Hepatocyte (in vitro differentiated cells): ENCODE results near the gene ARFGAP1. TPM values are rescaled to one million over a fixed set of nuclear protein-coding genes. Genes with fewer than 3 reads are reported as not detected.

ENCODE experiments used
- DNase-seq: peaks from one replicate; pipeline ENCODE4 v3.0.0-alpha.2; 2016; ENCODE audit warnings: low spot score
- H2AFZ ChIP-seq: fragments of 200-600 bp; sonication (generic); 2 replicates; pipeline ENCODE4 v1.6.0; 2016; ENCODE audit warnings: antibody characterized with exemption, mild to moderate bottlenecking
- H3K27ac ChIP-seq: fragments of 200-600 bp; sonication (generic); 2 replicates; pipeline ENCODE4 v1.5.1; 2016; ENCODE audit warnings: mild to moderate bottlenecking
- H3K27me3 ChIP-seq: fragments of 200-600 bp; sonication (generic); 2 replicates; pipeline ENCODE4 v1.6.1; 2016
- H3K36me3 ChIP-seq: fragments of 200-600 bp; sonication (generic); replicated peaks from 2 replicates; pipeline ENCODE4 v1.5.1; 2016; ENCODE audit warnings: low read depth; ENCODE audit not compliant: insufficient read depth
- H3K4me1 ChIP-seq: fragments of 200-600 bp; sonication (generic); 2 replicates; pipeline ENCODE4 v1.5.1; 2016; ENCODE audit warnings: mild to moderate bottlenecking, moderate library complexity; ENCODE audit not compliant: insufficient read depth
- H3K4me2 ChIP-seq: fragments of 200-600 bp; sonication (generic); 2 replicates; pipeline ENCODE4 v1.6.0; 2016
- H3K4me3 ChIP-seq: fragments of 200-600 bp; sonication (generic); 2 replicates; pipeline ENCODE4 v1.5.1; 2016; ENCODE audit warnings: mild to moderate bottlenecking
- H3K79me2 ChIP-seq: fragments of 200-600 bp; sonication (generic); 2 replicates; pipeline ENCODE4 v1.6.0; 2017; ENCODE audit warnings: mild to moderate bottlenecking
- H3K9me2 ChIP-seq: fragments of 200-600 bp; sonication (generic); replicated peaks from 2 replicates; pipeline ENCODE4 v1.6.0; 2017; ENCODE audit warnings: mild to moderate bottlenecking; ENCODE audit not compliant: insufficient read depth
- H3K9me3 ChIP-seq: fragments of 200-600 bp; sonication (generic); 2 replicates; pipeline ENCODE4 v1.5.1; 2016; ENCODE audit warnings: low read depth, mild to moderate bottlenecking
- H4K20me1 ChIP-seq: fragments of 200-600 bp; sonication (generic); 2 replicates; pipeline ENCODE4 v1.6.0; 2016; ENCODE audit warnings: mild to moderate bottlenecking; ENCODE audit not compliant: insufficient read depth, poor library complexity, severe bottlenecking
- EZH2 ChIP-seq: fragments of 200-600 bp; sonication (generic); IDR thresholded peaks from 2 replicates; pipeline ENCODE4 v1.6.1; 2016; ENCODE audit warnings: antibody characterized with exemption, mild to moderate bottlenecking, borderline replicate concordance
- EZH2phosphoT487 ChIP-seq: fragments of 200-600 bp; sonication (generic); IDR thresholded peaks from one replicate; pipeline ENCODE4 v1.6.1; 2018; ENCODE audit warnings: antibody characterized with exemption, mild to moderate bottlenecking, low read depth, moderate library complexity; ENCODE audit not compliant: unreplicated experiment, severe bottlenecking
- WGBS: methylation state at CpG from one replicate; pipeline ENCODE4 v1.1.6; 2016; ENCODE audit warnings: low lambda C conversion rate; ENCODE audit errors: missing lambda C conversion rate; 5-methylcytosine and 5-hydroxymethylcytosine counted together
- polyA plus RNA-seq: library from polyadenylated mRNA; unstranded; fragments of >200 nt; fragmentation: Nextera tagmentation; extraction: Ambion mirVana; gene quantifications from 2 replicates; pipeline ENCODE4 v1.2.1, GENCODE V29; 2016
- total RNA-seq: library from RNA; depleted of rRNA; stranded (reverse); fragments of >200 nt; gene quantifications from 2 replicates; pipeline ENCODE4 v1.2.3, GENCODE V29; 2014
- TF ChIP-seq, protein P1 (sequence below): fragments of 200-600 bp; sonication (generic); IDR thresholded peaks from 2 replicates; pipeline ENCODE4 v1.5.1; 2016; ENCODE audit warnings: antibody characterized with exemption, mild to moderate bottlenecking; ENCODE audit not compliant: poor library complexity

The ARFGAP1 gene
- total and polyA plus RNA-seq, 2 experiments from 2014 or later, result 78.2 to 99.0 TPM

- Histone ChIP-seq H3K4me1 (no peaks in the 10 kb centered on the region), H3K9me3 (no peaks in the 10 kb centered on the region), H3K36me3 (no peaks in the 10 kb centered on the region), H3K79me2 (no peaks in the 10 kb centered on the region), H3K4me3 (no peak overlapping the region), H3K27ac (no peak overlapping the region), H3K9me2 (no peaks in the 10 kb centered on the region), H2AFZ (no peak overlapping the region), H3K4me2 (no peak overlapping the region), H4K20me1 (no peaks in the 10 kb centered on the region), H3K27me3 (no peaks in the 10 kb centered on the region)
- 75% methylated on average over 50 of the region's 50 CpGs for WGBS
- TF ChIP-seq, protein P1, sequence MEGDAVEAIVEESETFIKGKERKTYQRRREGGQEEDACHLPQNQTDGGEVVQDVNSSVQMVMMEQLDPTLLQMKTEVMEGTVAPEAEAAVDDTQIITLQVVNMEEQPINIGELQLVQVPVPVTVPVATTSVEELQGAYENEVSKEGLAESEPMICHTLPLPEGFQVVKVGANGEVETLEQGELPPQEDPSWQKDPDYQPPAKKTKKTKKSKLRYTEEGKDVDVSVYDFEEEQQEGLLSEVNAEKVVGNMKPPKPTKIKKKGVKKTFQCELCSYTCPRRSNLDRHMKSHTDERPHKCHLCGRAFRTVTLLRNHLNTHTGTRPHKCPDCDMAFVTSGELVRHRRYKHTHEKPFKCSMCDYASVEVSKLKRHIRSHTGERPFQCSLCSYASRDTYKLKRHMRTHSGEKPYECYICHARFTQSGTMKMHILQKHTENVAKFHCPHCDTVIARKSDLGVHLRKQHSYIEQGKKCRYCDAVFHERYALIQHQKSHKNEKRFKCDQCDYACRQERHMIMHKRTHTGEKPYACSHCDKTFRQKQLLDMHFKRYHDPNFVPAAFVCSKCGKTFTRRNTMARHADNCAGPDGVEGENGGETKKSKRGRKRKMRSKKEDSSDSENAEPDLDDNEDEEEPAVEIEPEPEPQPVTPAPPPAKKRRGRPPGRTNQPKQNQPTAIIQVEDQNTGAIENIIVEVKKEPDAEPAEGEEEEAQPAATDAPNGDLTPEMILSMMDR, result no peak
- no peak for TF ChIP-seq EZH2
- no peak for TF ChIP-seq EZH2phosphoT487
- no peak for DNase-seq
Observed at GRCh38 chr20:63246490-63247288, 25.9 kb upstream of the ARFGAP1 start.

DNA sequence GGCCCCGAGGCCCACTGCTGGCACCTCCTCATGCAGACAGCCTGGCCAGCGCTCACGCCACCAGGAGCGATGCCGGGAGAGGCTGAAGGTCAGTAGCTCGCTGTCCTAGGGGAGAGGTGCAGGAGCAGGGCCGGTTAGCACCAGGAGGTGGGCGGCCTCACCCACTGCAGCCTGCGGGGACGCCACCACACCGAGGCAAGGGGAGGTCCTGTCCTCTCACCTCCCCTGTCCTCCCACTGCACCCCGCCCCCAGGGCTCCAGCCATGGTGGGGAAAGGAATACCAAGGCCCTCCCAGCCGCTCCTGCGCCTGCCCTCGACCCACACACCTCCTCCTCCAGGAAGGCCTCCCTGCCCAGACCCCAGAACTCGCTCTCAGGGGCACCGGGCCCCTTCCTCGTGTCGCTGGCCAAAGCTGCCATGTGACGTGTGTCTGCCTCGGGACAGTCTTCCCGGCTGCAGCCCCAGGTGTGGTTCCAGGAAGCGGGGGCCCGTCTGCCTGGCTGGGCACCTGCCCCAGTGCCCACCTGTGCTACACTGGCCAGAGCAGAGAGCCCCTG lies 24.9 kb upstream of the ARFGAP1 start:
- Histone ChIP-seq H2AFZ (no peak overlapping the region), H3K4me3 (no peak overlapping the region), H3K4me2 (no peak overlapping the region), H3K27me3 (peaks cover 5% of the 10 kb centered on the region), H3K4me1 (no peaks in the 10 kb centered on the region), H3K27ac (no peak overlapping the region), H3K79me2 (no peaks in the 10 kb centered on the region), H3K9me3 (no peaks in the 10 kb centered on the region), H4K20me1 (no peaks in the 10 kb centered on the region), H3K9me2 (no peaks in the 10 kb centered on the region), H3K36me3 (no peaks in the 10 kb centered on the region)
- no peak for DNase-seq
- WGBS, result 89% methylated on average over 20 of the region's 24 CpGs
- TF ChIP-seq EZH2phosphoT487, result no peak
- no peak for TF ChIP-seq EZH2
- TF ChIP-seq, protein P1, result no peak

- no peak for TF ChIP-seq EZH2phosphoT487
- TF ChIP-seq EZH2, result no peak
- TF ChIP-seq, protein P1, result no peak
- Histone ChIP-seq H3K79me2 (no peaks in the 10 kb centered on the region), H3K9me2 (no peaks in the 10 kb centered on the region), H3K4me3 (no peak overlapping the region), H3K9me3 (no peaks in the 10 kb centered on the region), H3K4me1 (peaks cover 3% of the 10 kb centered on the region), H4K20me1 (no peaks in the 10 kb centered on the region), H3K27me3 (peaks cover 13% of the 10 kb centered on the region), H3K36me3 (no peaks in the 10 kb centered on the region), H3K4me2 (no peak overlapping the region), H2AFZ (no peak overlapping the region), H3K27ac (no peak overlapping the region)
- no peak for DNase-seq
- WGBS, result 82% methylated on average over 24 of the region's 25 CpGs
Observed at GRCh38 chr20:63248835-63249591, 23.6 kb upstream of the ARFGAP1 start.
